Activated CD4-positive, alpha-beta memory T cell treated with anti-CD3 and anti-CD28 coated beads, Interleukin-2, amount 10 ng/mL, durations not matched to agents 7 days and 5 days (primary cell): ENCODE results near the gene TMEM94. TPM values are rescaled to one million over a fixed set of nuclear protein-coding genes. Genes with fewer than 3 reads are reported as not detected.

Experiments
- CTCF ChIA-PET: fragments of 350-600 bp; sonication (Branson Sonifier 250); formaldehyde crosslinking; loops from one replicate; lab custom pipeline; 2021; ENCODE audit warnings: antibody characterized with exemption, inconsistent platforms; lab: Charles Lee
- POLR2A ChIA-PET: fragments of 350-600 bp; sonication (Branson Sonifier 250); formaldehyde crosslinking; loops from one replicate; lab custom pipeline; 2021; ENCODE audit warnings: antibody characterized with exemption; lab: Charles Lee
- DNase-seq: peaks from one replicate; pipeline ENCODE4 v3.0.0-alpha.2; 2020
- H3K27ac Mint-ChIP-seq: one replicate; pipeline ENCODE4 v1.8.0; 2021; ENCODE audit warnings: mild to moderate bottlenecking, mixed read lengths
- H3K27me3 Mint-ChIP-seq: one replicate; pipeline ENCODE4 v1.8.0; 2021; ENCODE audit warnings: mixed read lengths
- H3K36me3 Mint-ChIP-seq: one replicate; pipeline ENCODE4 v1.8.0; 2021; ENCODE audit warnings: low read depth, mixed read lengths
- H3K4me1 Mint-ChIP-seq: one replicate; pipeline ENCODE4 v1.8.0; 2021; ENCODE audit warnings: mixed read lengths
- H3K4me3 Mint-ChIP-seq: one replicate; pipeline ENCODE4 v1.8.0; 2021; ENCODE audit warnings: mild to moderate bottlenecking, mixed read lengths
- H3K9me3 Mint-ChIP-seq: one replicate; pipeline ENCODE4 v1.8.0; 2021; ENCODE audit warnings: mixed read lengths
- total RNA-seq, 2 experiments: library from RNA; stranded (reverse); gene quantifications; one replicate each; pipeline ENCODE4 v1.2.3, GENCODE V29; 2021

TMEM94 gene
- total RNA-seq, 2 experiments from 2014 or later = 76.4 to 81.9 TPM

GRCh38 chr17:75494326-75494877 is 38.0 kb downstream of the TMEM94 start:
- ChIA-PET POLR2A (no interaction called here), CTCF (no interaction called here)
- H3K9me3 Mint-ChIP-seq = no peaks in the 10 kb centered on the region
- H3K4me1 Mint-ChIP-seq = no peaks in the 10 kb centered on the region
- no peak for DNase-seq
- H3K27me3 Mint-ChIP-seq = no peaks in the 10 kb centered on the region
- H3K4me3 Mint-ChIP-seq = no peak overlapping the region
- H3K36me3 Mint-ChIP-seq = peaks cover 15% of the 10 kb centered on the region
- no peak overlapping the region for H3K27ac Mint-ChIP-seq

DNA sequence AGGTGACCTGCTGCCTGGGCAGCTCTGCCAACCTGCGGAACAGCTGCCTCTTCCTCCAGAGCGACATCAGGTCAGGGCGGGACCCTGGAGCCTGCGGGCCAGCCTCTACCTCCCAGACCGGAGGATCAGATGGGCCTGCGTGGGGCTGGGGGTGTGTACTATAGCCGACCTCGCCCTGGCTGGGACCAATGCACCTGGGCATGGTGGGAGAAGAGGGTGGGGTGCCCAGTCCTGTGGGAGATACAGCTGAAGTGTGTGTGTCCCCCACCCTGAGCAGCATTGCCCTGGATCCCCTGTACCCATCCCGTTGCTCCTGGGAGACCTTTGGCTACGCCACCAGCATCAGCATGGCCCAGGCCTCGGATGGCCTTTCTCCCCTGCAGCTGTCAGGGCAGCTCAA is 39.6 kb downstream of the TMEM94 start:
- H3K27ac Mint-ChIP-seq = no peak overlapping the region
- no peak overlapping the region for H3K4me3 Mint-ChIP-seq
- peaks cover 13% of the 10 kb centered on the region for H3K36me3 Mint-ChIP-seq
- CTCF ChIA-PET = no interaction called here
- H3K9me3 Mint-ChIP-seq = no peaks in the 10 kb centered on the region
- no peaks in the 10 kb centered on the region for H3K27me3 Mint-ChIP-seq
- H3K4me1 Mint-ChIP-seq = no peaks in the 10 kb centered on the region
- POLR2A ChIA-PET = interaction anchor here (1.1 kb wide), 1 partner anchor 39 kb away, joined by 3 read pairs; no protein-coding TSS in a partner anchor
- no peak for DNase-seq

- Mint-ChIP-seq H3K4me1 (no peaks in the 10 kb centered on the region), H3K36me3 (peaks cover 8% of the 10 kb centered on the region), H3K4me3 (no peak overlapping the region), H3K27ac (no peak overlapping the region), H3K9me3 (no peaks in the 10 kb centered on the region), H3K27me3 (no peaks in the 10 kb centered on the region)
- CTCF ChIA-PET = interaction anchor here (1.6 kb wide), 1 partner anchor 11 kb away, joined by 4 read pairs; no protein-coding TSS in a partner anchor
- no peak for DNase-seq
- POLR2A ChIA-PET = interaction anchor here (0.7 kb wide), 2 partner anchors 9 to 42 kb away, joined by 3 read pairs; partner anchors contain the start of gene TMEM94
These were observed 41.7 kb downstream of the TMEM94 start for GRCh38 chr17:75498039-75498725.

DNA sequence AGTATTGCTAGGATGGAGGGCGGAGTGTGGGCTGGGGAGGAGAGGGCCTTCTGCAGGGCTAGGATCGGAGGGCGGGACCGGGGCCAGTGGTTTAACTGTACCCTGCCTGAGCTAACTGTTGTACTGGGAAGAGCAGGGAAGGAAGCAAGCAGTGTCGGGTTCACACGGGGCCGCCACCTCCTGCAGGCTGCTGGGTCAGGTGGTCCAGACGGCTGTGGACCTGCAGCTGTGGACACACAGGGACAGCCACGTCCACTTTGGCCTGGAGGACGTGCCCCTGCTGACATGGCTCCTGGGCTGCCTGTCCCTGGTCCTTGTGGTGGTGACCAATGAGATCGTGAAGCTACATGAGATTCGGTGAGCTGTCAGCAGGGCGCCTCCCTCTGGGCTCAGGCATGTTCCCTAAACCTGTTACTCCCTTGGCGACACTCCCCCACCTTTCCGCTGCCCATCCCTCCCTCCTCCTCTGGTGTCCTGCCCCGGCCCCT is 42.3 kb downstream of the TMEM94 start:
- no peak overlapping the region for H3K27ac Mint-ChIP-seq
- no peaks in the 10 kb centered on the region for H3K4me1 Mint-ChIP-seq

GRCh38 chr17:75499313-75500022 is 43.0 kb downstream of the TMEM94 start:
- CTCF ChIA-PET = interaction anchor here (1.6 kb wide), 1 partner anchor 12 kb away, joined by 4 read pairs; no protein-coding TSS in a partner anchor
- Mint-ChIP-seq H3K4me3 (no peak overlapping the region), H3K27ac (no peak overlapping the region), H3K9me3 (no peaks in the 10 kb centered on the region), H3K4me1 (no peaks in the 10 kb centered on the region), H3K27me3 (no peaks in the 10 kb centered on the region), H3K36me3 (peaks cover 6% of the 10 kb centered on the region)
- DNase-seq = no peak
- POLR2A ChIA-PET = interaction anchor here (0.7 kb wide), 1 partner anchor 9 kb away, joined by 3 read pairs; no protein-coding TSS in a partner anchor

More for the DNA sequence above, 42.3 kb downstream of the TMEM94 start:
- no peaks in the 10 kb centered on the region for H3K27me3 Mint-ChIP-seq
- POLR2A ChIA-PET = interaction anchor here (0.7 kb wide), 1 partner anchor 9 kb away, joined by 3 read pairs; no protein-coding TSS in a partner anchor
- CTCF ChIA-PET = interaction anchor here (1.6 kb wide), 1 partner anchor 11 kb away, joined by 4 read pairs; no protein-coding TSS in a partner anchor
- peaks cover 8% of the 10 kb centered on the region for H3K36me3 Mint-ChIP-seq
- H3K4me3 Mint-ChIP-seq = no peak overlapping the region
- DNase-seq = no peak
- no peaks in the 10 kb centered on the region for H3K9me3 Mint-ChIP-seq

DNA sequence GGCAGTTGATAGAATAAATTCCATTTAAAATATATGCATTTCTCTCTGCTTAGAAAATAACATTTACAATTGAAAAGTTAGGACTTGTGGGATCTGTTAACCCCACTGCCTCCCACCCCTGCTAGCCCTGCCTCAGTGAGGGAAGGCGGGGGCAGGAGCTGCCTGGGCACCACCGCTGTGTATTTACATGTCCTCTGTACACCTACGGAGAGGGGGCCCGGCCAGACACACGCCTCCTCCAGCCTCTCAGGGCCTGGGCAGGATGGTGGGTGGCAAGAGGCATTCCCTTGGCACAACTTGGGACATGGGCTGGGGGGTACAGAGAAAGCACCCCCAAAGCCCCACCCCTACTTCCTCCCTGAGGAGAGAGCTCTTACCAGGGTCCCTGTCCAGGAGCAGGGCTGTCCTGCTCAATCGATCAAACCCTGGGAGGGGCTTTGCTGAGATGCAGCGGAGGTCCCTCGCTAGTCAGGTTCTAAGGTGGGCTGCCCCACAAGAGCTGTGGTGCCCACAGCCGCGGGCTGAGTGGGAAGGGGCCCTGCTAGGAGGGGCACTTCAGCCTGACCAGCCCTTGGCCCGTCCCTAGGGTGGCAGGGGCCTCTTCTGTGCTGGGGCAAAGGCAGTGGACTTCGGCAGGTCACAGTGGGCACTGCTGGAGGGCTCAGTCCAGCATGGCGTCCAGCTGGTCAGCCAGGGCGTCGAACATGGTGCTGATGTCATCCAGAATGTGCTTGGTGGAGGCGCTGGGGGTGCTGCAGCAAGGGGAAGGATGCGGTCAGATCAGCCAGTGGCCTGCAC is 44.2 kb downstream of the TMEM94 start:
- Mint-ChIP-seq H3K27ac (no peak overlapping the region), H3K36me3 (peaks cover 5% of the 10 kb centered on the region), H3K27me3 (no peaks in the 10 kb centered on the region), H3K4me1 (no peaks in the 10 kb centered on the region), H3K4me3 (no peak overlapping the region), H3K9me3 (no peaks in the 10 kb centered on the region)
- ChIA-PET POLR2A (interaction anchor here (0.6 to 0.8 kb wide), 2 partner anchors 18 to 44 kb away, joined by 3 read pairs; partner anchors contain the start of gene TMEM94), CTCF (no interaction called here)
- no peak for DNase-seq

- Mint-ChIP-seq H3K4me1 (no peaks in the 10 kb centered on the region), H3K36me3 (peaks cover 5% of the 10 kb centered on the region), H3K27me3 (no peaks in the 10 kb centered on the region), H3K9me3 (no peaks in the 10 kb centered on the region), H3K27ac (no peak overlapping the region), H3K4me3 (no peak overlapping the region)
- no peak for DNase-seq
- ChIA-PET POLR2A (interaction anchor here (0.6 to 0.8 kb wide), 2 partner anchors 19 to 45 kb away, joined by 3 read pairs; partner anchors contain the start of gene TMEM94), CTCF (no interaction called here)
These were observed 45.1 kb downstream of the TMEM94 start for GRCh38 chr17:75501378-75502071.

- H3K27ac Mint-ChIP-seq = no peak overlapping the region
- ChIA-PET CTCF (interaction anchor here (1.0 kb wide), 1 partner anchor 15 kb away, joined by 4 read pairs; no protein-coding TSS in a partner anchor), POLR2A (no interaction called here)
- H3K36me3 Mint-ChIP-seq = peaks cover 5% of the 10 kb centered on the region
- H3K27me3 Mint-ChIP-seq = no peaks in the 10 kb centered on the region
- no peak for DNase-seq
- H3K4me1 Mint-ChIP-seq = no peaks in the 10 kb centered on the region
- H3K4me3 Mint-ChIP-seq = no peak overlapping the region
- no peaks in the 10 kb centered on the region for H3K9me3 Mint-ChIP-seq
These were observed 45.8 kb downstream of the TMEM94 start for GRCh38 chr17:75502072-75502720.

GRCh38 chr17:75502721-75503329 is 46.4 kb downstream of the TMEM94 start:
- no peaks in the 10 kb centered on the region for H3K27me3 Mint-ChIP-seq
- no peak for DNase-seq
- ChIA-PET CTCF (interaction anchor here (0.9 to 1.0 kb wide), 2 partner anchors 13 to 15 kb away, joined by 3 to 4 read pairs; partner anchors contain the start of gene TSEN54), POLR2A (interaction anchor here (1.0 to 1.4 kb wide), 2 partner anchors 14 to 15 kb away, joined by 4 to 5 read pairs; partner anchors contain the start of gene TSEN54)
- H3K4me3 Mint-ChIP-seq = no peak overlapping the region
- H3K27ac Mint-ChIP-seq = no peak overlapping the region
- H3K36me3 Mint-ChIP-seq = peaks cover 2% of the 10 kb centered on the region
- no peaks in the 10 kb centered on the region for H3K9me3 Mint-ChIP-seq
- H3K4me1 Mint-ChIP-seq = no peaks in the 10 kb centered on the region

DNA sequence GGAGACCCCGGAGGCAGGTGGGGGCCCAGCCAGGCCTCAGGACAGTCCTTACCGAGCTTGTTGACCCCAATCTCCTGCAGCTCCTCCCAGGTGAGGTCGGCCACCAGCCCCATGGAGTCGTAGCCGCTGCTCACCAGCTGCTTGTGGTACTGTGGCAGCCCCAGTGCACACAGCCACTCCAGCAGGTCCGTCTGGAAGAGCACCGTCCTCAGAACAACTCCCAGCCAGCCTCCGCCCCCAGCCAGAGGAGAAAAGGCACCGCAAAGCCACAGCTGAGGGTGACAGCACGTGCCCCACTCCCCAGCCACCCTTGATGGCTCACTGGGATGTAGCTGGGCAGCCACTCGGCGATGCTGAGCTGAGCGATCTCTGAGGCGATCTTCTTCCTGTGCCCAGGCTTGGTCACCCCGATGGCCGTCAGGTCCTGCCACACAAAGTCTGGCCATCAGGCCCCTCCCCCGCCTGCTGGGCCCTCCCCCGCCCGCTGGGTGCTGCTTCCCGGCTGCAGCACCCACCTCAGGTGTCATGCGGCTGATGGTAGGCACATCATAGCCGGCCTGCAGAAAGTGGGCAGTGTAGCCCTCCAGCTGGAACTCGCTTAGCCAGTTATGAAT is 47.0 kb downstream of the TMEM94 start:
- Mint-ChIP-seq H3K27me3 (no peaks in the 10 kb centered on the region), H3K4me1 (no peaks in the 10 kb centered on the region), H3K9me3 (no peaks in the 10 kb centered on the region), H3K27ac (no peak overlapping the region), H3K36me3 (peaks cover under 1% of the 10 kb centered on the region), H3K4me3 (no peak overlapping the region)
- POLR2A ChIA-PET = interaction anchor here (0.9 to 1.4 kb wide), 3 partner anchors 13 to 16 kb away, joined by 4 to 5 read pairs (median 4); partner anchors contain the start of gene TSEN54
- DNase-seq = no peak
- CTCF ChIA-PET = interaction anchor here (0.9 to 1.1 kb wide), 3 partner anchors 13 to 78 kb away, joined by 3 to 4 read pairs (median 3); partner anchors contain the start of gene TSEN54
